ENCODE measurements around the gene DCAF8.
A peak's percentile ranks its signal among the peaks of the same experiment; 100 is the strongest.
"Not testable (repeated sequence)": the region's sequence is repeated elsewhere in the genome, so short reads cannot be mapped to it uniquely, and the experiment has no call there.

Gene DCAF8

GRCh38 chr1:160261893-160262794 is at the start of gene DCAF8:
TSS of gene DCAF8 (minus strand) at chr1:160262549. CDS start at chr1:160244008, 18,541 bp downstream.
- DNase-seq: peak; percentile 97

- no peak for DNase-seq
Measured at GRCh38 chr1:160309571-160309970, 47.2 kb upstream of the DCAF8 start.

GRCh38 chr1:160309185-160309557 is 46.8 kb upstream of the DCAF8 start:
- DNase-seq: no peak

- DNase-seq: no peak
Measured at GRCh38 chr1:160308451-160309184, 46.3 kb upstream of the DCAF8 start.

GRCh38 chr1:160307118-160307791 is 44.9 kb upstream of the DCAF8 start:
- DNase-seq: no peak

GRCh38 chr1:160300173-160300572 is 37.8 kb upstream of the DCAF8 start:
- DNase-seq: no peak

- no peak for DNase-seq
Measured at GRCh38 chr1:160296036-160296435, 33.7 kb upstream of the DCAF8 start.

GRCh38 chr1:160293020-160293968 is 30.9 kb upstream of the DCAF8 start:
- DNase-seq: no peak

GRCh38 chr1:160291248-160292220 is 29.2 kb upstream of the DCAF8 start:
- peak; percentile 38 for DNase-seq

GRCh38 chr1:160287769-160288168 is 25.4 kb upstream of the DCAF8 start:
- not testable (repeated sequence) for DNase-seq

- no peak for DNase-seq
Measured at GRCh38 chr1:160285506-160285905, 23.2 kb upstream of the DCAF8 start.

- DNase-seq: peak; percentile 90
Measured at GRCh38 chr1:160284782-160285344, 22.5 kb upstream of the DCAF8 start, which contains the start of gene PEX19. TSS of gene PEX19 (minus strand) at chr1:160285133. CDS start at chr1:160285124, 9 bp downstream.

- DNase-seq: no peak
Measured at GRCh38 chr1:160284220-160284781, 22.0 kb upstream of the DCAF8 start.

- DNase-seq: no peak
Measured at GRCh38 chr1:160282807-160283206, 20.5 kb upstream of the DCAF8 start.

GRCh38 chr1:160277987-160278386 is 15.6 kb upstream of the DCAF8 start:
- no peak for DNase-seq

GRCh38 chr1:160277330-160277729 is 15.0 kb upstream of the DCAF8 start:
- DNase-seq: no peak

- DNase-seq: no peak
Measured at GRCh38 chr1:160271025-160271424, 8.7 kb upstream of the DCAF8 start.

- DNase-seq: no peak
Measured at GRCh38 chr1:160267284-160267991, 5.1 kb upstream of the DCAF8 start.

GRCh38 chr1:160264795-160265307 is 2.5 kb upstream of the DCAF8 start:
- DNase-seq: no peak
